HG03103 (cell line): Measurements from ENCODE around the gene CHIT1.

Source experiments
- ATAC-seq: cut with Tn5 transposase; IDR thresholded peaks from one replicate; pipeline ENCODE4 v1.9.1; 2021; ENCODE audit warnings: low read depth; ENCODE audit not compliant: unreplicated experiment

The CHIT1 gene

GRCh38 chr1:203177036-203177405, 52.5 kb downstream of the CHIT1 start:
- ATAC-seq: no peak

DNA sequence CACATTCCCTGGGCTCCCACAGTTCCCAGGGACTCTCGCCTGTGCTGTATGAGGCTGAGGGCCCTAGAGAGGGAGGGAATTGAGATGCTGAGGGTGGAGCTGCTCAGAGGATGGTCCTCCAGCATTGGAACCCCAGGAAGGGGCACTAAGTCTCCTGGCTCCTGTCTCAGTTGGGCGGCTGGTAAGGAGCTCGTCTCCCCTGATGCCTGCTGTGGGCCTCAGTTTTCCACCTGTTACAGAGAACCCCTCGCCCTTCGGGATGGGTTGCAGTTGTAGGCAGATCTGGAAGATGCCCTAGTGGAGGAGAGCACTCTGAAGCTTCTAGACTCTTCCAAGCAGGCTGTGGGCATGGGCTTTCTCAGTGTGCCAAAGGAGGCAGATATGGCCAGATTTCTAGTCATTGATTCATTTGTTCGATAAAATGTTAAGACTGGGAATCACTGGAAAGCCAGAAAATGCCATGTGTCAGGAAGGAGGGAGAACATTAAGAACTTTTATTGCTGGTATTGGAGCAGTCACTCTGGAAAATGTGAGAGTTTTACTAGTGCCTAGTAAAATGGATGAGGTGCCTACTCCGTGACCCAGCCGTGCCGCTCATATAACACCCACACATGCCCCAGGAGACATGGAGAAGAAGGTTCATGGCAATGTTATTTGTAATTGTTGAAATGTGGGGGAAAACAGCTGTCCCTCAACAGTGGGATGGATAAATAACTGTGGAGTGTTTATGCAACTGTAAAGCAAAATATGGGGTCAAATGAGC, 53.0 kb downstream of the CHIT1 start:
- no peak for ATAC-seq

GRCh38 chr1:203175827-203176241, 53.6 kb downstream of the CHIT1 start:
- no peak for ATAC-seq

DNA sequence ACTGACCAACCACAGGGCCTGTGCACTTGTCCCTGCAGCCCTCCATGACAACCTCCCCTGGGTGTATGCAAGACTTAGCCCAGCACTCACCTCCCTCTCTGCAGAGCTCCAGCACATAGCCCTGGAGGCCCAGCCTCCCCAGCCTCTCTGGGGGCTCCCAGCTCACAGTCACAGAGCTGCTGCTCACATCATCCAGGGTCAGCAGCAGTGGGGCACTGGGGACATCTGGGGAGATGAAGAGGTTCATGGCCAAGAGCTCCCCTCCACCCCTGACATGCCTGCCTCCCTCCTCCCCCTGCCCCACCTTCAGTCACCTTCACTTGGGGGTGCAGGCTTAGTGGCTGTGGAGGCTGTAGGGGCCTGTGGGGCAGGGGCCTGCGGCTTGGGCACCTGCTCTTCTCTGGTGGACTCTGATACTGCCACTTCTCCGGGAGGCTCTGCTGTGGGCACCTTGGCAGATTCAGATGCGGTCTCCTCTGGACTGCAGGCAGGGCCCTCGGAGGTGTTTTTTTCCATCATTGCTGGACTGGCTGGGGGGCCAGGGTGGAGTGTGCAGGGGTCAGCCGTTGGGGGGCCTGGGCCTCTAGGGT, 54.1 kb downstream of the CHIT1 start, which contains the start of gene MYBPH:
TSS of gene MYBPH (minus strand) at position 590 of the 590 bp plus-strand sequence. CDS start at position 519, 71 bp downstream.
- no peak for ATAC-seq

DNA sequence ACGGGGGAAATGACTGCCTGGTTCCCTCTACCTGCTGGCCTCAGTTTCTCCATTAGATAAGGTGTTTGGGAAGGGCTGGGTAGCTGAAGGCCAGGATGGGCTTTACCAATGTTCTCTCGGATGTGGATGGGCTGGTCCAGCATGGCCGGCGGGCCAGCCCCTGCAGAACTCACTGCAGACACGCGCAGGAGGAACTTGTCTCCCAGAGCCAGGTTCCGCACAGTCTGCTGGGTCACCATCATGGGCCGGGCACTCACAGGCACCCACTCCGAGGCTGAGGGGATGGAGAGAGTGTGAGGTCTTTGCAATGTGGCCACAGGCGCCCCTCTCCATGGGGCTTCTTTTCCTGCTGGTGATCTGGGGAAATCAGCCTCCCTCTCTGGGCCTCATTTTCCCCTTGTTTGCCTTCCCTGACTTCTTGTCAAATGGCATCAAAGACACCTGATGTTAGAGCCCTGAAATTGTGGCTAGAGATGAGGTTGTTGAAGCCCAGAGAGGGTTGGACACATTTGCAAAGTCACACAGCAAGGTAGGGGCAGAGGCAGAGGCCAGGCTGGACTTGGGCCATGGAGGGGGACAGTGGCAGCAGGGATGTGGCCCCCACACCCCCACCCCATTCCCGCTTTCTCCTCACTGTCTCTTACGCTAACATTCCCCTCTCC, 55.0 kb downstream of the CHIT1 start:
- no peak for ATAC-seq

GRCh38 chr1:203173566-203173965, 55.9 kb downstream of the CHIT1 start:
- ATAC-seq: peak; percentile 80

DNA sequence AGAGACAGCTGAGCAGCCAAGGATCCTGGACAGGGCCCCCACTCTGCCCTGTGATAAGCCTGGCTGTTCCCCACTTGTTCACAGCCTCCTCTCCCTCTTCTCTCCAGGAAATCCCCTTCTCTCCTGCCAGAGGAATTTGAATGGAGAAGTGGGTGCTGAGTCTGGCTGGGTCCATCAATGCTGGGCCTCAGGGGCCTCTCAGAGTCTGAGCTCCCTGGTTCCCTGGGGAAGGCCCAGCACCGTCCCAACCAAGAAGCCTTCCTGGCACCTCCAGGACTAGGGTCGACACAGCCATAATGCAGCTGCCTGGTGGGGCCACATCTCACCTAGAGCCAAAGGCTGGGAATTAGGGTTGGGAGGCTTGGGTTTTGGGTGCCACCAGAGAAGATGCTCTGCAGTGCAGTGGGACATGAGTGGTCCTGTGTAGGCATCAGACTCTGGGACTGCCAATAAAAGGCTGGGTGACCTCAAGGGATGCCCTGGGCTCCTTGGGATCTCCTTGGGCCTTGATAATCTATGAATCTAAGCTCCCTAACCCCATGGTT, 56.4 kb downstream of the CHIT1 start:
- ATAC-seq: no peak

- no peak for ATAC-seq
Measured at GRCh38 chr1:203172184-203173010, 57.1 kb downstream of the CHIT1 start.

- ATAC-seq: no peak
Measured at GRCh38 chr1:203171341-203172183, 57.9 kb downstream of the CHIT1 start.

GRCh38 chr1:203170625-203171330, 58.7 kb downstream of the CHIT1 start:
- ATAC-seq: no peak

- ATAC-seq: no peak
Measured at GRCh38 chr1:203169770-203170520, 59.5 kb downstream of the CHIT1 start.

DNA sequence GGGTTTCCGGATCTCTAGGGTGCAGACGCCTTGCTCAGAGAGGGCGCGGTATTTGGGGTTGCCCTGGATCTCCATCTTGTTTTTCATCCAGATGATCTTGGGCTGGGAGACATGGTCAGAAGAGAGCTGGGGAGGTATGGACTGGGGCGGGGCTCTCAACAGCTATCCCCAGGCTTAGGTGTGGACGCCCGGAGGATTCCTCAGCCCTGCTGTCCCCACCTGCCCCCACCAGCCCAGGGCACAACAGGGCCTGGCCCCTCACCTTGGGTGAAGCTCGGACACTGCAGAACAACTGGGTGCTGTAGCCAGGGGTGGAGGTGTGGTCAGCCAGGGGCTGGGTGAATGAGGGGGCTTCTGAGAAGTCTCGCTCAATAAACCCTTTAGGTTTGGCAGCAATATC, 60.5 kb downstream of the CHIT1 start:
- ATAC-seq: no peak

DNA sequence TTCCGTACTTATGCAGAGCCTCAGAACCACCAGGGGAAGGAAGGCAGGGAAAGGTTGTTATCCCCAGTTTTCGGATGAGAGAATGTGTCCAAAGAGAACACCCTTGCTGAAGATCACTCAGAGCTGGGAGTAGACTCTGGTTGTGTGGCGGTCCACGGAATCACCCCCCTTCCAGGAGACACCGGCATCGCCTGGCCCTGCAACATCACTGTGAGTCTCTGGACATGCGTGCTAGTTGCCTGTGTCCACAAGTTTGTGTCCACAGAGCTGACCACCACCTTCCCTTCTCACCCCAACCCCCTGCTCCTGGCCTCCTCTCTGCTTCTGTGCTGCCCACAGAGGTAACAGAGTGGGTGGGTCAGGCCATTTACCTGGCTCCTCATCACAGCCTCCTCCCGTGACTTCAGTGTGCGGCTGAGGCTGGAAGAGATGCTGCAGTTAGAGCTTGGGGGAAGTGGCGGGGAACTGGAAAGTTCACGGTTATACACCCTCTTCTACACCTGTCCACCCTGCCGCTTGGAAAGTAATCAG, 61.2 kb downstream of the CHIT1 start:
- no peak for ATAC-seq

- no peak for ATAC-seq
Measured at GRCh38 chr1:203167913-203168200, 61.6 kb downstream of the CHIT1 start.

DNA sequence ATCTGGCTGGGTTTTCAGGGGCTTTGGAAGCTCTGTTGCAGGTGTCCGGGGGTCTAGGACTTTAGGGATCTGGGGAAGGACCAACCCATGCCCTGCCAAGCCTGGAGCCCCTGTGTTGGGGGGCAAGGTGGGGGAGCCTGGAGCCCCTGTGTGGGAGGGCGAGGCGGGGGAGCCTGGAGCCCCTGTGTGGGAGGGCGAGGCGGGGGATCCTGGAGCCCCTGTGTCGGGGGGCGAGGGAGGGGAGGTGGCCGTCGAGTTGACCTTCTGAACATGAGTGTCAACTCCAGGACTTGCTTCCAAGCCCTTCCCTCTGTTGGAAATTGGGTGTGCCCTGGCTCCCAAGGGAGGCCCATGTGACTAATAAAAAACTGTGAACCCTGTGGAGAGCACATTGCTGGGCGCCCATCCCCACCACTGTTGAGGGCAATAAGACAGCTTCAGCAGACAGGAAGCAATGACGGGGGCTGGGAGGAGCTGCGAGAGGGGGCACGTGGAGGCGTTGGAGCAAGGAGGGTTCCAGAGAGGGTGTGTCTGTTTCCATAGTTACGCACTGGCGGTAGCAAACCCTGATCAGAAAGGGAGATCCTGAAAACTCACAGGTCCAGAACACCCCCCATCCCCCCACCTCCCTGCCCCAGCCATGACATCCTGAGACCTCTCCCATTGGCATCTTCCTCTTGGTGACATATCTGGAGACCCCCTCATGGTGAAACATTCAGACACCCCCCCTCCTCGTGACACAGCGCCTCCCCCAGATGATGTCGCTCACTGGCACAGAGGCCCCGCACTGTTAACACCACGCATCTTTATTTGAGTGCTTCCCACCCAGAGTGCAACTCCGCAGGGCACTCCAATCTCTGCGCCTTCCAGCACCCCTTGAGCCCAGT, 62.2 kb downstream of the CHIT1 start:
- ATAC-seq: no peak

DNA sequence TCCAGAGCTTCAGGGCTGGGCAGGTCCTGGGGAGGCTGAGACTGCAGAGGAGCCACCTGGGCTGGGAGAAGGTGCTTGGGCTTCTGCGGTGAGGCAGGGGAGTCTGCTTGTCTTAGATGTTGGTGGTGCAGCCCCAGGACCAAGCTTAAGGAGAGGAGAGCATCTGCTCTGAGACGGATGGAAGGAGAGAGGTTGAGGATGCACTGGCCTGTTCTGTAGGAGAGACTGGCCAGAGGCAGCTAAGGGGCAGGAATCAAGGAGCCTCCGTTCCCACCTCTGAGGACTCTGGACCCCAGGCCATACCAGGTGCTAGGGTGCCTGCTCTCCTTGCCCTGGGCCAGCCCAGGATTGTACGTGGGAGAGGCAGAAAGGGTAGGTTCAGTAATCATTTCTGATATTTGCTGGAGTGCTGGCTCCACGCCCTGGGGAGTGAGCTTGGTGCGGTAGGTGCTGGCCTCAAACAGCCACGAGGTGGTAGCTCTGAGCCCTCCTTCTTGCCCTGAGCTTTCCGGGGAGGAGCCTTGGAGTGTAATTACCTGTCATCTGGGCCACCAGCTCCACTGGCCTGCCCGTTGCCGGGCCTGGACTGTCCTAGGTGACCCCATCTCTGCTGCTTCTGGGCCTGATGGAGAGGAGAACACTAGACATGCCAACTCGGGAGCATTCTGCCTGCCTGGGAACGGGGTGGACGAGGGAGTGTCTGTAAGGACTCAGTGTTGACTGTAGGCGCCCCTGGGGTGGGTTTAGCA, 63.1 kb downstream of the CHIT1 start:
- no peak for ATAC-seq
